A172 (cell line): ENCODE results near the gene PON2. TPM values are rescaled to one million over a fixed set of nuclear protein-coding genes. Genes with fewer than 3 reads are reported as not detected.

Experiments
- total RNA-seq: library from RNA; depleted of rRNA; stranded (reverse); fragments of >200 nt; shearing (Covaris generic); gene quantifications from 2 replicates; pipeline ENCODE4 v1.2.3, GENCODE V29; 2014; rRNA removed

Gene PON2
- total RNA-seq, 1 experiment from 2014 or later, result 228 TPM

Other genes with a start within 250 kb of the PON2 start
- gene PON1, start 110.5 kb downstream of the PON2 start, total RNA-seq, result not detected in 2 replicates
- gene PON3, start 38.7 kb downstream of the PON2 start, total RNA-seq, result not detected in 2 replicates
- gene ASB4, start 50.9 kb upstream of the PON2 start, total RNA-seq, result not detected in 2 replicates
- 0.07 and 0.43 TPM in 2 replicates for gene PDK4, start 161.5 kb upstream of the PON2 start, total RNA-seq